Keratinocyte (primary cell): ENCODE measurements around the gene CARD9. TPM values are rescaled to one million over a fixed set of nuclear protein-coding genes. Genes with fewer than 3 reads are reported as not detected.

ENCODE experiments used
- DNase-seq: peaks from one replicate; pipeline ENCODE4 v3.0.0-alpha.2; 2011; ENCODE audit warnings: low read depth, missing footprints, low spot score
- FAIRE-seq: peaks from 2 replicates; lab custom pipeline; 2011; peaks lifted over from hg19 to GRCh38; lab: Jason Lieb, UNC
- H2AFZ ChIP-seq: 2 replicates; pipeline ENCODE4 v1.6.0; 2012; ENCODE audit warnings: low read length, control low read depth, inconsistent platforms; ENCODE audit not compliant: control insufficient read depth
- H3K27ac ChIP-seq: 2 replicates; pipeline ENCODE4 v1.5.1; 2011; ENCODE audit warnings: low read length; ENCODE audit not compliant: control insufficient read depth, insufficient read depth
- H3K27me3 ChIP-seq: 3 replicates; pipeline ENCODE4 v1.6.0; 2011; ENCODE audit warnings: low read length; ENCODE audit not compliant: control insufficient read depth, insufficient read depth; ENCODE audit errors: extremely low read depth
- H3K36me3 ChIP-seq, 2 experiments: 2 replicates in 1 of 2; 3 replicates in 1 of 2; pipeline ENCODE4 v1.5.1; 2011; ENCODE audit warnings: low read length in 2 of 2, mild to moderate bottlenecking in 1 of 2; ENCODE audit not compliant: control insufficient read depth in 2 of 2, insufficient read depth in 2 of 2; ENCODE audit errors: extremely low read depth in 1 of 2
- H3K4me1 ChIP-seq: 3 replicates; pipeline ENCODE4 v1.5.1; 2011; ENCODE audit warnings: low read length; ENCODE audit not compliant: control insufficient read depth, insufficient read depth; ENCODE audit errors: extremely low read depth
- H3K4me2 ChIP-seq: 3 replicates; pipeline ENCODE4 v1.6.0; 2011; ENCODE audit warnings: low read depth, low read length; ENCODE audit not compliant: control insufficient read depth, insufficient read depth; ENCODE audit errors: extremely low read depth
- H3K4me3 ChIP-seq, 3 experiments: fragments of 200-600 bp in 1 of 3; sonication (generic) in 1 of 3; 2 replicates in 2 of 3; 3 replicates in 1 of 3; pipeline ENCODE4 v1.5.1; 2011 to 2016; ENCODE audit warnings: low read length in 3 of 3, mild to moderate bottlenecking in 3 of 3, control low read depth in 2 of 3, inconsistent platforms in 1 of 3, low read depth in 1 of 3, mixed read lengths in 1 of 3, mixed run types in 1 of 3, moderate library complexity in 1 of 3; ENCODE audit not compliant: control insufficient read depth in 2 of 3, insufficient read depth in 2 of 3; ENCODE audit errors: extremely low read depth in 1 of 3
- H3K79me2 ChIP-seq: 2 replicates; pipeline ENCODE4 v1.6.0; 2012; ENCODE audit warnings: low read length; ENCODE audit not compliant: control insufficient read depth, insufficient read depth
- H3K9ac ChIP-seq: 3 replicates; pipeline ENCODE4 v1.6.0; 2011; ENCODE audit warnings: low read length; ENCODE audit not compliant: control insufficient read depth, insufficient read depth; ENCODE audit errors: extremely low read depth
- H3K9me1 ChIP-seq: 3 replicates; pipeline ENCODE4 v1.6.0; 2011; ENCODE audit warnings: low read length; ENCODE audit not compliant: control insufficient read depth, insufficient read depth; ENCODE audit errors: extremely low read depth
- H3K9me3 ChIP-seq: 2 replicates; pipeline ENCODE4 v1.5.1; 2012; ENCODE audit warnings: low read depth, low read length; ENCODE audit not compliant: control insufficient read depth
- H4K20me1 ChIP-seq: 3 replicates; pipeline ENCODE4 v1.6.0; 2011; ENCODE audit warnings: low read length; ENCODE audit not compliant: control insufficient read depth, insufficient read depth; ENCODE audit errors: extremely low read depth
- CTCF ChIP-seq, 3 experiments: IDR thresholded peaks in 1 of 3; conservative IDR thresholded peaks in 1 of 3; optimal IDR thresholded peaks in 1 of 3; 2 replicates in 2 of 3; 3 replicates in 1 of 3; pipeline versions ENCODE3 to v1.5.1; 2011; ENCODE audit warnings: low read length in 3 of 3, mild to moderate bottlenecking in 3 of 3, moderate library complexity in 2 of 3, control low read depth in 1 of 3, inconsistent platforms in 1 of 3; ENCODE audit not compliant: insufficient read depth in 2 of 3; ENCODE audit errors: extremely low read depth in 1 of 3
- EZH2 ChIP-seq: IDR thresholded peaks from one replicate; pipeline ENCODE4 v1.6.1; 2012; ENCODE audit warnings: inconsistent platforms, mild to moderate bottlenecking, low read length, moderate library complexity
- dilution Hi-C: fragments of 300-500 bp; cut with MboI; formaldehyde crosslinking; loops from one replicate; pipeline ENCODE4 v1.7.0; 2020; ENCODE audit warnings: low sequenced_read_pairs; ENCODE audit not compliant: extremely low pct_ligation_motif_present
- polyA plus RNA-seq, 5 experiments: library from polyadenylated mRNA; depleted of rRNA in 3 of 5; stranded (reverse) in 3 of 5; stranded (forward) in 1 of 5; unstranded in 1 of 5; fragments of >200 nt; gene quantifications; 1 replicate in 1 of 5; 2 replicates in 3 of 5; 3 replicates in 1 of 5; pipeline versions ENCODE4 v1.2.1 to v1.2.3, GENCODE V29; 2011 to 2012; ENCODE audit warnings: missing spikeins in 2 of 5, low read depth in 1 of 5, low replicate concordance in 1 of 5

The CARD9 gene
- polyA plus RNA-seq, 1 donor (not counting 4 experiments of a cell fraction or from before 2014, with no cell fraction given) = 0.07 TPM

- Histone ChIP-seq H3K27me3 (no peaks in the 10 kb centered on the region), H3K4me3 (no peak overlapping the region), H3K79me2 (no peaks in the 10 kb centered on the region), H3K4me2 (no peak overlapping the region), H3K36me3 (peaks cover 25 to 44% of the 10 kb centered on the region in 2 experiments), H3K9me1 (no peaks in the 10 kb centered on the region), H3K9me3 (no peaks in the 10 kb centered on the region), H4K20me1 (peaks cover 2% of the 10 kb centered on the region), H3K4me1 (no peaks in the 10 kb centered on the region), H3K27ac (no peak overlapping the region), H2AFZ (no peak overlapping the region), H3K9ac (no peak overlapping the region)
- TF ChIP-seq CTCF (optimal IDR thresholded peaks at IDR 0.05 in 1 of 3, IDR thresholded peaks at IDR 0.05 in 1 of 3, conservative IDR thresholded peaks at IDR 0.05 in 1 of 3; ENCODE audit: extremely low read depth in 1 of 3, insufficient read depth in 2 of 3, low read length in 3 of 3) = no peak
- TF ChIP-seq EZH2 = no peak
- no peak for FAIRE-seq
- dilution Hi-C loops = no loop called here
- DNase-seq = no peak
Measured at GRCh38 chr9:136380381-136380780, 6.9 kb upstream of the CARD9 start.

GRCh38 chr9:136379891-136380290 lies 6.4 kb upstream of the CARD9 start:
- Histone ChIP-seq H3K4me1 (no peaks in the 10 kb centered on the region), H3K9me1 (no peaks in the 10 kb centered on the region), H3K36me3 (peaks cover 25 to 44% of the 10 kb centered on the region in 2 experiments), H3K4me2 (no peak overlapping the region), H4K20me1 (peaks cover 2% of the 10 kb centered on the region), H3K27ac (no peak overlapping the region), H3K27me3 (no peaks in the 10 kb centered on the region), H2AFZ (no peak overlapping the region), H3K4me3 (no peak overlapping the region), H3K79me2 (no peaks in the 10 kb centered on the region), H3K9me3 (no peaks in the 10 kb centered on the region), H3K9ac (no peak overlapping the region)
- FAIRE-seq (no peak), DNase-seq (no peak)
- no peak for TF ChIP-seq CTCF (optimal IDR thresholded peaks at IDR 0.05 in 1 of 3, IDR thresholded peaks at IDR 0.05 in 1 of 3, conservative IDR thresholded peaks at IDR 0.05 in 1 of 3; ENCODE audit: extremely low read depth in 1 of 3, insufficient read depth in 2 of 3, low read length in 3 of 3)
- no peak for TF ChIP-seq EZH2
- dilution Hi-C loops = no loop called here
